ENCODE measurements around the gene SPINK4.

DNA sequence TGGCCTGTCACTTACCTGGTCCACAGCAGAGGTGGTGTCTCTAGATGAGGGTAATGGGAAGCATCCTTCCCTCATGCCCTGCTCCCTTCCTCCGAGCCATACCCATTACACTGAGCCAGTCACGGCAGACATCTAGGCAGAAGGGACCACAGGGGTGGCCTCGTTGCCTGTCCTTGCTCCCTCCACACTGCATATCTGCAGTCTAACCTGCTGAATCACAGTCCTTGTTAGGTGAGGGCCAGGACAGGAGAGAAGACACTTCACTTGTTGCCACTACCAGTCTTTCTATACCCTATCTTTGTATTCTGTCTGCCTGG lies 18.4 kb upstream of the SPINK4 start:
- TF ChIP-seq POLR2AphosphoS5 (IDR thresholded peaks at IDR 0.05) = no peak
- TF ChIP-seq, protein P1, sequence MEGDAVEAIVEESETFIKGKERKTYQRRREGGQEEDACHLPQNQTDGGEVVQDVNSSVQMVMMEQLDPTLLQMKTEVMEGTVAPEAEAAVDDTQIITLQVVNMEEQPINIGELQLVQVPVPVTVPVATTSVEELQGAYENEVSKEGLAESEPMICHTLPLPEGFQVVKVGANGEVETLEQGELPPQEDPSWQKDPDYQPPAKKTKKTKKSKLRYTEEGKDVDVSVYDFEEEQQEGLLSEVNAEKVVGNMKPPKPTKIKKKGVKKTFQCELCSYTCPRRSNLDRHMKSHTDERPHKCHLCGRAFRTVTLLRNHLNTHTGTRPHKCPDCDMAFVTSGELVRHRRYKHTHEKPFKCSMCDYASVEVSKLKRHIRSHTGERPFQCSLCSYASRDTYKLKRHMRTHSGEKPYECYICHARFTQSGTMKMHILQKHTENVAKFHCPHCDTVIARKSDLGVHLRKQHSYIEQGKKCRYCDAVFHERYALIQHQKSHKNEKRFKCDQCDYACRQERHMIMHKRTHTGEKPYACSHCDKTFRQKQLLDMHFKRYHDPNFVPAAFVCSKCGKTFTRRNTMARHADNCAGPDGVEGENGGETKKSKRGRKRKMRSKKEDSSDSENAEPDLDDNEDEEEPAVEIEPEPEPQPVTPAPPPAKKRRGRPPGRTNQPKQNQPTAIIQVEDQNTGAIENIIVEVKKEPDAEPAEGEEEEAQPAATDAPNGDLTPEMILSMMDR (IDR thresholded peaks at IDR 0.05) = no peak
